Measurements from ENCODE around the gene HMBS.

DNA sequence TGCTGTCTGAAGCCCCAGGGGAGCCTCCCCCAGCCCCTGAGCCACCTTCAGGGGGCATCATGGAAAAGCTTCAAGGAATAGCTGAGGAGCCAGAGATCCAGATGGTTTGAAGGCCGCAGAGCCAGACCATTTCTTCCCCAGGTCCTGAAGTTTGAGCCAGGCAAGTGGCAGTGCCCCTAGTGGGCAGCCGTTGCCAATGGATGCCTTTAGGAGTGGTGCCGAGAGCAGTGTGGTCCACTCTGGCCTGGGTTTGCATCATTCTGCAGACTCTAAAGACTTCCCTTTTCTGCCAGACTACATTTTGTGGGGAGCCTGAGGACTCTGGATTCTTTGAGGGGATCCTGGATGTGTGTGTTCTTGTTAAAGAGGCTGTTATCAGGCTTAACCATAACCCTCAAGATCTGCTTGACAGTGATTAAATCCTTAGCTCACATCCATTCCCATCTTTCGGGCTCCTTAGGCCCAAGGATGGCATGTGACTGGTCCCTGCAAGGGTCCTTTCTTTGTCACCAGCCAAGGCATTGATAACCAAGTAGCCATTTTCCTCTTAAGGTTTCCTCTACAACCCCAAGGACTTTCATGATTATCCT is 49.8 kb downstream of the HMBS start:
- TF ChIP-seq, protein P1, sequence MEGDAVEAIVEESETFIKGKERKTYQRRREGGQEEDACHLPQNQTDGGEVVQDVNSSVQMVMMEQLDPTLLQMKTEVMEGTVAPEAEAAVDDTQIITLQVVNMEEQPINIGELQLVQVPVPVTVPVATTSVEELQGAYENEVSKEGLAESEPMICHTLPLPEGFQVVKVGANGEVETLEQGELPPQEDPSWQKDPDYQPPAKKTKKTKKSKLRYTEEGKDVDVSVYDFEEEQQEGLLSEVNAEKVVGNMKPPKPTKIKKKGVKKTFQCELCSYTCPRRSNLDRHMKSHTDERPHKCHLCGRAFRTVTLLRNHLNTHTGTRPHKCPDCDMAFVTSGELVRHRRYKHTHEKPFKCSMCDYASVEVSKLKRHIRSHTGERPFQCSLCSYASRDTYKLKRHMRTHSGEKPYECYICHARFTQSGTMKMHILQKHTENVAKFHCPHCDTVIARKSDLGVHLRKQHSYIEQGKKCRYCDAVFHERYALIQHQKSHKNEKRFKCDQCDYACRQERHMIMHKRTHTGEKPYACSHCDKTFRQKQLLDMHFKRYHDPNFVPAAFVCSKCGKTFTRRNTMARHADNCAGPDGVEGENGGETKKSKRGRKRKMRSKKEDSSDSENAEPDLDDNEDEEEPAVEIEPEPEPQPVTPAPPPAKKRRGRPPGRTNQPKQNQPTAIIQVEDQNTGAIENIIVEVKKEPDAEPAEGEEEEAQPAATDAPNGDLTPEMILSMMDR (IDR thresholded peaks at IDR 0.05; ENCODE audit: low read length) = peak; percentile 52; the same call in 1 of the 2 replicates
- no peak for TF ChIP-seq EZH2 (IDR thresholded peaks at IDR 0.05; ENCODE audit: borderline replicate concordance, low read length)
